Activated CD4-positive, alpha-beta T cell treated with anti-CD3 and anti-CD28 coated beads, Interleukin-2, Interleukin-4, amounts not matched to agents 100 ng/mL and 50 ng/mL, durations not matched to agents 16 hours and 8 hours (primary cell): ENCODE measurements around the gene ANKRD29.
"Not testable (repeated sequence)": the region's sequence is repeated elsewhere in the genome, so short reads cannot be mapped to it uniquely, and the experiment has no call there.

Experiments
- DNase-seq: peaks from one replicate; pipeline ENCODE4 v3.0.0-alpha.2; 2020; ENCODE audit warnings: low spot score

Gene ANKRD29

DNA sequence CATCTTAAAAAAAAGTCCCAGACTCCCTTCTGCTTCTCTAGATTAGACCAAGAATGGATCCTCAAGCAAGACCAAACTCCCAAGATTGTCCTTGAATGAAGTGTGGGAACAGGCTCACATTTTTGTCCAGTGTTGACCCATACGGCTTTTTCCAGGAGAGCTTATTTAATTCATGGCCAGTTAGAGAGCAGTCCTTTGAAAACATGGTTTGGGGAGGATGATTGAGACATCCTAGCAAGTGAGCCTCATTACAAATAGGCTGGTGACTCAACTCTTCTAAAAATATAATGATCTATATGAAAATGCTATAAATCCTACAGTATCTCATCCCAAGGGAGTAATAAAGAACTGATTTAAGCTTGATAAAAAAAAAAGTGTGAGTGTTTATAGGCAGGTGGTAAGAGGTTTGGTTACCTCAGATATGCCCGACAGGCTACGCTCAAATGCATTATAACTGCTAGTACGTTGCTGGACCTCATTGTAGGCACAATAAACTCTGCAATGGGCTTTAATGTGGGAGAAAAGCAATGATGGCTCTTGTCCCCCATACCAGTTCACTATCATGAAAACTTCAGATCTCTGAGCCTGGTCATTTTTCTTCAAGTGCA lies 17.0 kb downstream of the ANKRD29 start:
- no peak for DNase-seq

DNA sequence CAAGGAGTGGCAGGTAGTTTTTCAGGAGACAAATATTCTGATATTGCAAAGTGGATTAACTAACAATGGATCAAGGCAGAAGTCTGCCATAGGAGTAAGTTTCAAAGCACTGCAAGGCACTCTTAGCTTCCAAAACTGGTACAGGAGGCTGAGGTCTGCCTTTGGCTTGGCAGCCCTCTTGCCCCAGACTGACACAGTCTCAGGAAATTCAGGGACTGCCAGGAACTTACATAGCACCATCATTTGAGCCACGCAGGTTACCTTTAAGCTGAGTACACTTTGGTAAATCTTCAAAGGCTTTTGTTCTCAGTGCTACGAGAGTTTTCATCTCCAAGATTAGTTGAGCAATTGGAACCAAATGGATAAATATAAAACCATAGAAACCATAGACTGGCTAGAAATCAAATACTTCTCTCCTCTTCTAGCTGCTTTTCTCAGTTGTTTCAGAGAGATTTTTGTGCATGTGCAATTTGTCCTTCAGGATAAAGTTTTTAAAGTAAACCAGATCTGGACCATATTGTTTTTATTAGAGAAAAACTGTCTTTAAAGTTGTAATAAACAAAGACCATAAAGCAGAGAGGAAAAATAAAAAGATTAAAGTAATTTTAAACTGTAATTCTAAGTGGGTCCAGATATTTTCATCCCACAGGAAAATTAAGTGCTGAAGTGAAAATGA lies 18.8 kb downstream of the ANKRD29 start:
- DNase-seq, result no peak

DNA sequence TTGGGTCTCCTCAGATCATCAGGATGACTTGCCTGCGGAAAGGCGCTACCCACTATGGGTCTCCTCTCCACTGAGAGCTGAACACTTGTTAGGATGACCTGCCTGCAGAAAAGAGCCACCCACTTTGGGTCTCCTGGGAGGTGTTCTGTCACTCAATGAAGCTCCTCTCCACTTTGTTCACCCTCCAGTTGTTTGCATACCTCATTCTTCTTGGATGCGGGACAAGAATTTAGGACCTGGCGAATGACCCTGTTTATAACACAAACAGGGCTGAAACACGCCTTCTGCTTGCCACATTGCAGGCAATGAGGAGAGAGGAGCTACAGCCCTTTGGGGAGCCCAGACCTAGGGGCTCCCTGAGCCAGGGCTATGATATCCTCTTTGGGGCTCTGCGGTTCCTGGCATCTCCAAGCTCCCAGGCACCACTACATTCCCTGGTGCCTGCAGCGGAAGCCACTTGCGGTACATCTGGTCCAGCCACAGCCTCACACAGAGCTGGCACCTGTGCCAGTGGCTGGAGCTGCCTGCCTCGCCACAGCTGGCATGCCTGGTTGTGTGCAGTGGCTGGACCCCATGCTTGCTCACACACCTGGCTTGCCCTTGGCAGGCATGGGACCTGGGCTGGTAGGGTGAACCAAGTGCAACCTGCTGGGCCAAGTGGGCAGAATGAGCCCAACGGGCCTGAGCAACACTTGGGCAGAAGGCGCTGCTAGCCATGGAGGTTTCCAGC lies 20.6 kb downstream of the ANKRD29 start:
- no peak for DNase-seq

DNA sequence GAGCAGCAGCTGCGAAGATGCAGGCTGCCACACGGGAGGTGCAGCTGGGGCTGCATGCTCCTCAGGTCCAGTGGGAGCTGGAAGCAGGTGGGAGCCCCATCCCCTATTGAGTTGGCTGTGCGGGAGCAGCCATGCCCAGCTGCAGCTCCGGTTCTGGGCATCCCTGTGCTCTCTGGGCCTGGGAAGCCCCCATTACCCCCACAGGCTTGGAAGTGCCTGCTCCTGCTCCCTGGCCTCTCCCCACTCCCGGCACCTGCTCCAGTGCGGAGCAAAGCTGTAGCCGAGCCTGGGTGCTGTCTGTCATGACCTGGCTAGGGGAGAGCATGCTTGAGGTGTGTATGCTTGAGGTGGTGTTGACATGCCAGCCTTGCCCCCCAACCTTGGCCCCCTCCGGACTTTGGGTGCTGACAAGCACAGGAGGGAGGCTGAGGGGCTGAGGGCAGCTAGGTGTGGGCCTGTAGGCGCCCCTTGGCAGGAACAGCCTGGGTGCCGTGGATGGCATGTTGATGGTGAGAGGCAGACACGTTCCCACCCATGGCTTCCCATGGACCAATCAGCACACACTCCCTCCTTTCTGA lies 21.5 kb downstream of the ANKRD29 start:
- DNase-seq, result no peak

DNA sequence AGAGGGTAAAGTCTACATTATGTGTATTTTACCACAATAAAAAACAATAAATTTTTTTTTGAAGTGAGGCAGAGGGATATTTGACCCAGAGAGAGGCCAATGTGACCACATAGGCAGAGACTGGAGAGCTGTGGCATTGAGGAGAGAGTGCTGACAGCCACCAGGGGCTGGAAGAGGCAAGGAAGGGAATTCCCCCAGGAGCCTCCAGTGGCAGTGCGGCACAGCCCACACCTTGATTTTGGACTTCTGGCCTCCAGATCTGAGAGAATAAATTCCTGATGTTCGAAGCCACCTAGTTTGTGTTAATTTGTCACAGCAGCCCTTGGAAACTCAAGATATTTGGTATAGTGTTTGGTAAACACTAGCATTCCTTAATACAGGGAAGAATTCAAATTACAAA lies 22.7 kb downstream of the ANKRD29 start:
- DNase-seq, result no peak

DNA sequence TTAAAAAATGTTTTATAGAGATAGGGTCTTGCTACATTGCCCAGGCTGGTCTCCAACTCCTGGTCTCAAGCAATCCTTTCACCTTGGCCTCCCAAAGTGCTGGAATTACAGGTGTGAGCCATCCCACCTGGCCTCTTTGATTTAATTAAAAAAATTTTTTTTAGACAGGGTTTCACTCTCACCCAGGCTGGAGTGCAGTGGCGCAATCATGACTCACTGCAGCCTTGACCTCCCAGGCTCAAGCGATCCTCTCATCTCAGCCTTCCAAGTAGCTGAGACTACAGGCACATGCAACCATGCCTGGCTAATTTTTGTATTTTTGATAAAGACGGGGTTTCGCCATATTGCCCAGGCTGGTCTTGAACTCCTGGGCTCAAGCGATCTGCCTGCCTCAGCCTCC lies 26.3 kb downstream of the ANKRD29 start:
- DNase-seq, result not testable (repeated sequence)

DNA sequence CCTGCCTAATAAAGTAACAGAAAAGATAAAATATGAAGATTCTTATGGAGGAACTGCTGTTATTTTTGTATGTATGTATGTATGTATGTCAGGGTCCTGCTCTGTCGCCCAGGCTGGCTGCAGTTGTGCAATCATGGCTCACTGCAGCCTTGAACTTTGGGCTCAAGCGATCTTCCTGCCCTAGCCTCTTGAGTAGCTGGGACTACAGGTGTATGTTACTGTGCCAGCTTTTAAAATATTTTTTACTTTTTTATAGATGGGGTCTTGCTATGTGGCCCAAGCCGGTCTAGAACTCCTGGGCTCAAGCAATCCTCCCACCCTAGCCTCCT lies 26.7 kb downstream of the ANKRD29 start:
- no peak for DNase-seq

DNA sequence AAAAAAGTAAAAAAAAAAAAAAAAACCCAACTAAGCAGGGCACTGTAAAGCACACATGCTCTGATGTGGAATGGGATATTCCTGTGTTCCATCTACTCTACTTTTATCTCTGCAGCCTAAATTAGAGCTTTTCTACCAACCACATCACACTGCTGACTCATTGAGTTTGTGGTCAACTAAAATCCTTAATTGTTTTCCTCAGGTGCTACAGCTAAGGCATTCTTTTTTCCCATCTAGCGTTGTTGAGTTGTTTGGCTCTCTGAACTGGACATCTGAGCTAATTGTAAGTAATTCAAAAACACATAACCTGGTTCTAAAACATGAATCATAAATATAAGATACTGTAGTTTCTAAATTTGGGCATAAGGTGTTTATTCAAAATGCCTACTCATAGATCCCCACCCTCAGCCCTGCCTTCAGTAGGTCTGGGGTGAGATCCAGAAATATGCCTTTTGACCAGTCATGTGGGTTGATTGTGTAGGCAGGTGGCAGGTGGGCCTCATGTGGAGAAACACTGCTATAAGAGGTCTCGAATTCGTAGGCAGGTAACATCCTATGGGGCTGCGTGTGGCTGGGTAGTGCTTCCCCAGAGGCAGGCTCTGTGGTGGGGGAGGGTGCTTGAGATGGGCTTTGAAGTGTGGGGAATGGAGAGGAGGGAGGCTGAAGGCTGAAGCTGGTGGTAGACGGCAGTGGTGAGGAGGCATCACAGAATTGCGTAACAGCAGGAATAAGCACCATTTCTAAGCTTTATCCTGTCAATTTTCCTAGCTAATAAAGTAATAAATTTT lies 27.2 kb downstream of the ANKRD29 start:
- no peak for DNase-seq

DNA sequence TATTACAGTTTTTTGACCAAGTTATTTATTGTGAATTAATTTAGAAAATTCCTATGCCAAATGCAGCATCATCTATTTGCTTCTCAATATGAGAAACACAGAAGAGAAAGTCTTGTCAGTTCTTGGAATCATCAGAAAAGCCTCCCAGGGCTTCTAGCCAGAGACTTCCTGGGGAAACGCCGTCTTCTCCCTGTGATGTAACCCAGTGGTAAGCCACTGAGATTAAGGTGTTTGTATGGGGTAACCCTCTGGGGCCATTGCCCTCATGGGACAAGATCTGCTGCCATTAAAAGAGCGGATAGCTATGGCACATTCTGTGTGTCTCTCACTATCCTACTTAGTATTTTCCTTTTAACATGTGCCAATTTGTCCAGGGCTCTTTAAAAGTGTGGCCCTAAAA lies 28.0 kb downstream of the ANKRD29 start:
- DNase-seq, result no peak

DNA sequence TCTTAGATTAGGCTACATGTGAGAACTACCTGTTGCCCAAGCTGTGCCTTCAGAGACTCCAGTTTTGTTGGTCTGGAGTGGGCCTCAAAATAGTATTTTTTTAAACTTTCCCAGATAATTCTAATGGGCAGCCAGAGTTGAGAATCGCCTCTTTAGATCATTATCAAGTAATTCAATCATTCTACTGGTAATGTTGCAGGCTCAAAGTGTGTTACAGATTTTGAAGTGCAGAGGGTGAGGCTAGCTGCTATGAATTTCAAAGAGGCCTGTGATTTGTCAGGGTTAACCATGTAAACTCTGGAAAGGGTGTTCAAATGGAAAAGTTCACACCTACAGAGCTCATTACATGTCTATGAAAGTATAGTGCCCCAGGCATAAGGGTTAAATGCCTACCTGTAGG lies 30.1 kb downstream of the ANKRD29 start:
- no peak for DNase-seq

DNA sequence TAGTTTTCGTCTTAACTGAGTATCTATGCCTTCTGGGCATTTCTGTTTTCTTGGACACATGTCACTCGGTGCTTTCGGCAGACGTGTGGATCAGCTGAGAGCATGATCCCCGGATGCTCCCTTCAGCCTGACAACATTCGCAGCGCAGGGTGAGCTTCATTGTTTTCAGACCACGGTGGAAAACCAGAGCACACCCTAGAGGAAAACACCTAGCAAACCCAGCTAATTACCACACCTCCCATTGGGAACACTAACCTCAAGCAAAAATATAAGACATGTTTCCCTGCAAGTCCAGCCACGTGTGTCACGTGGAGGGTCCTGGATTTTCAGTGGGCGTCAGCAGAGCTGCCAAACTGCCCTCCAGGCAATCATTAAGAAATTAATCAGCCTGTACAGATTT lies 31.0 kb downstream of the ANKRD29 start:
- no peak for DNase-seq

DNA sequence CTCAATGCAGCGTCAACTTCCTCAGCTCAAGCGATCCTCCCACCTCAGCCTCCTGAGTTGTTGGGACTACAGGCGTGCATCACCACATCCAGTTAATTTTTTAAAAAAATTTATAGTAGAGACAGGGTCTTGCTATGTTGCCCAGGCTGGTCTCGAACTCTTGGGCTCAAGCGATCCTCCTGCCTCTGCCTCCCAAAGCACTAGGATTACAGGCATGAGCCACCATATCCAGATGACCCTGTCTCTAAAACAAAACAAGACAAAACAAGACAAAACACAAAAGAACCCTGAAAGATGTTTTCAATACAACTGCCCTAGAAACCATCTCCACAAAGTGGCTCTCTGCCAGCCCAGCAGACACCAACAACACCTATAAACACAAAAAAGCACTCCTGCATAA lies 31.4 kb downstream of the ANKRD29 start:
- DNase-seq, result no peak

DNA sequence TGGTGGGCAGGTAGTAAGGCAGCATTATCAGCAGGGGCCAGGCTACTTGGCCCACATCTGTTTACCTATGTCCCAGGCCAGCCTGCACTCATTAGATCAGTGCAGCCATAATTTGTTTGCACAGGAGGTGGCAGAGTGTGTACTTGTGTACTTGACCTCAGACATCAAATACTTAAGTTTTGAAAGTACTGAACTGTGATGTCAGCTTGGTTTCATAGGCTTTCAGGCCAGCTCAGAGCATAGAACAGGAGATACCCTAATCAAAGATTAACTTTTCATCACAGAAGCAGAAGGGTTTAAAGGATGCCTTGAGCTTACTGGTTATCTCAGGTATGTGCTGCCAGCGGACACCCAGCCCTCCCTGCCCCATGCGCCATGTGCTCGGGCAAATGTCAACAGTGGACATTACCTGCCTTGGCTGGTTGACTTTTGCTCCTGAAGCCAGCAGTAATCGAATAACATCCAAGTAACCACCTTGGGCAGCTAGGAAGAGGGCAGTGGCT lies 33.2 kb downstream of the ANKRD29 start:
- DNase-seq, result no peak

DNA sequence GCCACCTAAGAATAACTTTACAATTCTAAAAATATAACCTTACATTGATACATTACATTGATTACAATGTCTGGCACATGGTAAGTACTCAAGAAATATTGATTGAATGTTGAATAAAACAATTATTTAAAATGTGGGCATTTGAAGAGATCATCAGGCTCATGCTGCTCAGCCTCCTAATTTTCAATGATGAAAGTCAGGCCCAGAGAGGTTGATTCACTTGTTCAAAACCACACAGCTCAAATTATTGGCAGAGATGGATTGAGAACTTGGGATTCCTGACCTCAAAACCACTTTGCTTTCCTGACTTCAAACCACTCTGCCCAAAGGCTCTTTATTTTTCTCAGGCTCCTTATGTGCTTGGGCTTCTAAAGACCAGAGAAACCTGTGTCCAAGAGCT lies 34.7 kb downstream of the ANKRD29 start:
- no peak for DNase-seq

DNA sequence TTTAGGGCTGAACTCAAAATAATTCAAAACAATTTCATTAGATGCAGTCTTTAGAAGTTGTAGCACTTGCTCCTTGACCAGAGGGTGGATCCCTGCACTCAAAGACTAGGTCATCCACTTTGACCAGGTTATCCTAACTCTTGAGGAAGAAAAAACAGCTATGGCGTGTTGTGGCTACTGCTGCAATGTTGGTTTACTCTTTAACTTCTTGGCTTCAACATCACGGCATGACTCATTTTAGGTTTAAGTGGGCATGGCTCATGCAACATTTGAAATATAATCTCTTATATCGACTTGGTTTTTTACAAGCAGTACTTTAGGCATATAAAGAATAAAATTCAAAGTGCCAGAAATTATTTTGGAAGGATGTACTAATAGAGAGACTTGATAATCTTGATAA lies 35.4 kb downstream of the ANKRD29 start:
- no peak for DNase-seq

DNA sequence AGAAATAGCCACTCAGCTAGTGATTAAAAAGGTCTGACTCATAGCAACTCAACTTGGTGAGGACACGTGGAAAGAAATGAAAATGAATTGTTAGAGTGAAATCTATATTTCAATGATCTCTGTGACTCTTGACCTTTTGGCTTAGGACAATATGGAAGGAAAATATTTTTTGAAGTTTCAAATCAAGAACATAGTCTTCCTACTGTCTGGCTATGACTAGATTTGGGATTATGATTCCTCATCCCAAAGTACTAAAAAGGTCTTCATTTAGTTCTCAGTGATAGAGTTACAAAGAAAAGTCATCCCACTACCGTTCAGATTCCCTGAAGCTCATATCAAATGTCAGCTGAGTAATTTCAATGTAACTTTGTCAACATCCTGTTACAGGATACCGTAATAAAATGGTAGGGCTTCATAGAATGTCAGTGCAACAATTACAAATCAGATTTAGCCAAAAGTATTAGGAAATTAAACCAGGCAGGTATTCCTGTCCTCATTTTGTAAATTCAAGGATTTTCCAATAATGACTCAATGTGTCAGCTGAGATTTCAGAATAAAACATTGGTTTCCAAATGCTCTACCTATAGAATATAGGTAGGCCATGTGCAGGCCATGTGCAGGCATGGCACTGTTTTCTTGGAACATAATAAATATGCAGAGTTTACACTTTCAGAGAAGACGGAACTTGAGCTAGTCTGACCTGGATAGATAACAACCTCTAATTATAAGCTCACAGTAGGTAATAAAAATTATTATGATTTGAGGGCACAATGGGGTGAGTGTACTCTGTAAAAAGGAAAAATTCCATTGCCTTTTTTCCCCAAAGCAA lies 36.0 kb downstream of the ANKRD29 start:
- no peak for DNase-seq

DNA sequence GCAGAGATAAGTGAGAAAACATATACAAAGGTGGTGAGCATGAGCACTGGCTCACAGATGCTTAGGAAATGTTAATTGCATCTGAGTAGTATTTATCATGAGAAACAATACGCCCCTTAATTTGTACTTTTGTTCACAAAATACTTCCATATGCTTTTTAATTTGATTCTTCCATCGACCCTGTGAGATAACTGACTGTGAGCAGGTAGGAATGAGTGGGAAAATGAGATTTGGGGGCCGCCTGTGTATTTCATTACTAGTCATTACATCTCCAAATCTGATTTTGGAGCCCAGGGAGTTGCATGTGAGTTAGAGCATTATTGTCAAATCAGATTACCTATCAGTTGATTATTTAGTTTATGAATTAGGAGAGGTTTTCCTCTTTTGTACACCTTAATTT lies 39.7 kb downstream of the ANKRD29 start:
- no peak for DNase-seq

DNA sequence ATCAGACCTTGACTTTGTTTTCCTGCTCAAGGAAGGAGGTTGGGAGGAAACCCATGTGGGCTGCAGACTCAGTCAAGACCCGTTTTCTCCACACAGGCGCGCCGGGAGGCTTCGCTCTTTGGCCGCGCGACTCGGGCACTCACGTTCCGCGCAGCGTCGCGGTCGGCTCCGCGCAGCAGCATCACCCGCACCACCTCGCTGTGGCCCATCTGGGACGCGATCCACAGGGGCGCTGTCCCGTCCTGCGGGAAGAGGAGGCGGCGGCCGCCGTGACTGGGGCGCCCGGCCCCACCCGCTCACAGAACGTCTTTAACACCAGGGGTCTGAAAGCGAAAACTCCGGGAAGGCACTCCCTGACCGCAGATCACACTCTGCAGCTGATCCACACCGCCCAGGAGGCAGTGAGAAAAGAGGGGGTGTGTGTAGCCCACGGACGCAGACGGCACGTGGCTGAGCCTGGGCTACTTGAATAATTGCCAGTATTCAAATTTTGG lies 43.3 kb downstream of the ANKRD29 start:
- no peak for DNase-seq

DNA sequence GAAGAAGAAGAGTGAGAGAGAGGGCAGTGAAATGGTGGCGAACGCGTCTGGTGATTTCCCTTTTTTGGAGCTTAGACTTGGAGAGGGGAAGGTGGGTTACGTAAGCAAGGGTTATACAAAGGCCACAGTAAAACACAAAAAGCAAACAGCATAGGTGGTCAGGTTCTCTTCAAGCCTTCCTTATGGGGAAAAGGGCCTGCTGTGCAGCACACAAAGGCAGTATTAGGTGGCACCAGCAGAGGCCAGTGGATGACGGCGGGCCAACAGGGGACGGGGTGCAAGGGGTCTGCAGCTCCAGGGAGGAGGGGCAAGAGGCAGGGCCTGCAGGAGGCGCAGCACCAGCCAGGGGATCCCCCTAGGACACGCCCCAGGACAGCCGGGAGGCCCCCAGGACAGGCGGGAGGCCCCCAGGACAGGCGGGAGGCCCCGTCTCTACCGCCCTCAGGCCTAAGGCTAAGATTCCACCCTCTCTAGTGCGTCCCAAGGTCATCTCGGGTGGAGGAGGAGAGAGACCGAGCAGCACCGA lies 43.8 kb downstream of the ANKRD29 start:
- DNase-seq, result no peak

DNA sequence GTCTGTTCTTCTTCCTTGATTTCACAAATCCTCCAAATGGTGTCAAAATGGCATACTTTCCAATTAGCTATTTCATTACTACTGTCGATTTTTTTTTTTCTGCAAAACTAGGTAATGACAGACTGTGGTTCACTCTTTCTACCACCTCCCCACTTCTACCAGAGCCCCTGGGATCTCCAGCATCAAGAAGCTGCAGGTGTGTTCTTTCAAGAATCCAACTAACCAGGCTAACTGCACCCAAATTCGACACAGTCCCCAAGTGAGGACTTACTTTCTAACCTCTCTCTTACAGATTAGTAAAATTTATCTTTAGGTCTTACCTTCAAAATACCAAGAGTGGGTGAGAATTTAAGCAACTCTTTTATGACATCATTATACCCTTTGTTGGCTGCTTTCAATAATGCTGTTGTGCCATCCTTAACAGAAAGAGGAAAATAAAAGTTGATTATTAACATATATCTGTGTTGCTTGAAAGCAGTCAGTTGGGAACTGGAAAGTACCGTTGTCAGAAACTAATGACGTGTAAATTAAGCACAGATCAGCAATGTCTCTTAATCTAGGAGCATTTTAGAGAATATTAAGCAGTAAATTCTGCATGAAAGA lies 45.2 kb downstream of the ANKRD29 start:
- DNase-seq, result no peak

DNA sequence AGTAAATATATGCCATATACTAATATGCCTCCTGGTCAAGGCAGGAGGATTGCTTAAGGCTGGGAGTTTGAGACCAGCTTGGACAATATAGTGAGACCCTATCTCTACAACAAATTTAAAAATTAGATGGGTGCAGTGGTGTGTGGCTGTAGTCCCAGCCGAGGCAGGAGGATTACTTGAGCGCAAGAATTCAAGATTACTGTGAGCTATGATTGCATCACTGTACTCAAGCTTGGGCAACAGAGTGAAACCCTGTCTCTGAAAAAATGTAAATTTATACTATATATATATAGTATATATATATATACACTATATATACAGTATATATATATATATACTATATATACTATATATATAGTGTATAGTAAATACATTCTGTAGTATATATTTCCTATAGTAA lies 46.5 kb downstream of the ANKRD29 start:
- no peak for DNase-seq
